H9 (cell line): ENCODE measurements around the gene CLPTM1L. TPM values are rescaled to one million over a fixed set of nuclear protein-coding genes. Genes with fewer than 3 reads are reported as not detected.
"Not testable (repeated sequence)": the region's sequence is repeated elsewhere in the genome, so short reads cannot be mapped to it uniquely, and the experiment has no call there.

Source experiments
- DNase-seq: peaks from one replicate; pipeline ENCODE4 v3.0.0-alpha.2; 2017
- H2AFZ ChIP-seq: one replicate; pipeline ENCODE4 v1.6.1; 2013; ENCODE audit warnings: mild to moderate bottlenecking, low read length, control low read depth, moderate library complexity
- H2AK5ac ChIP-seq: 2 replicates; pipeline ENCODE4 v1.6.1; 2013; ENCODE audit warnings: low read length, control low read depth, mixed read lengths; ENCODE audit not compliant: insufficient read length
- H2BK120ac ChIP-seq: one replicate; pipeline ENCODE4 v1.6.1; 2013; ENCODE audit warnings: low read depth, mild to moderate bottlenecking, low read length, control low read depth, inconsistent platforms; ENCODE audit not compliant: poor library complexity, severe bottlenecking
- H2BK12ac ChIP-seq: 2 replicates; pipeline ENCODE4 v1.6.1; 2013; ENCODE audit warnings: low read length, control low read depth, mixed read lengths, low read depth; ENCODE audit not compliant: insufficient read length
- H2BK15ac ChIP-seq: 2 replicates; pipeline ENCODE4 v1.6.1; 2013; ENCODE audit warnings: low read depth, low read length, control low read depth
- H2BK20ac ChIP-seq: one replicate; pipeline ENCODE4 v1.6.1; 2013; ENCODE audit warnings: low read depth, mild to moderate bottlenecking, low read length, control low read depth, inconsistent platforms; ENCODE audit not compliant: poor library complexity, severe bottlenecking
- H2BK5ac ChIP-seq: 2 replicates; pipeline ENCODE4 v1.6.1; 2013; ENCODE audit warnings: low read length, control low read depth, mixed read lengths; ENCODE audit not compliant: insufficient read length
- H3K14ac ChIP-seq: 2 replicates; pipeline ENCODE4 v1.6.1; 2013; ENCODE audit warnings: low read length, control low read depth; ENCODE audit not compliant: insufficient read depth
- H3K18ac ChIP-seq: 2 replicates; pipeline ENCODE4 v1.6.1; 2013; ENCODE audit warnings: low read depth, mild to moderate bottlenecking, mixed read lengths, low read length, control low read depth; ENCODE audit not compliant: insufficient read length
- H3K23ac ChIP-seq: 2 replicates; pipeline ENCODE4 v1.6.1; 2013; ENCODE audit warnings: low read length, control low read depth, mixed read lengths, low read depth; ENCODE audit not compliant: insufficient read length
- H3K23me2 ChIP-seq: 2 replicates; pipeline ENCODE4 v1.6.1; 2013; ENCODE audit warnings: low read depth, mild to moderate bottlenecking, mixed read lengths, low read length, control low read depth; ENCODE audit not compliant: insufficient read length, poor library complexity, severe bottlenecking
- H3K27ac ChIP-seq: 2 replicates; pipeline ENCODE4 v1.5.1; 2013; ENCODE audit warnings: low read length, control low read depth, mixed read lengths, low read depth; ENCODE audit not compliant: insufficient read length
- H3K27me3 ChIP-seq: 2 replicates; pipeline ENCODE4 v1.6.1; 2013; ENCODE audit warnings: low read length, control low read depth, inconsistent platforms; ENCODE audit not compliant: insufficient read depth
- H3K4ac ChIP-seq: 2 replicates; pipeline ENCODE4 v1.6.1; 2013; ENCODE audit warnings: low read depth, mild to moderate bottlenecking, control low read depth, inconsistent platforms, low read length, moderate library complexity
- H3K4me1 ChIP-seq: 2 replicates; pipeline ENCODE4 v1.6.1; 2013; ENCODE audit warnings: low read length, control low read depth, inconsistent platforms; ENCODE audit not compliant: insufficient read depth
- H3K4me2 ChIP-seq: 2 replicates; pipeline ENCODE4 v1.6.1; 2013; ENCODE audit warnings: low read length, control low read depth, mixed read lengths; ENCODE audit not compliant: insufficient read length, insufficient read depth
- H3K56ac ChIP-seq: 2 replicates; pipeline ENCODE4 v1.6.1; 2013; ENCODE audit warnings: low read depth, mild to moderate bottlenecking, mixed read lengths, low read length, control low read depth; ENCODE audit not compliant: insufficient read length
- H3K79me1 ChIP-seq: 2 replicates; pipeline ENCODE4 v1.6.1; 2013; ENCODE audit warnings: low read depth, mild to moderate bottlenecking, moderate library complexity, low read length, control low read depth, inconsistent platforms; ENCODE audit not compliant: insufficient read depth, poor library complexity, severe bottlenecking
- H3K79me2 ChIP-seq: 2 replicates; pipeline ENCODE4 v1.6.1; 2013; ENCODE audit warnings: low read length, control low read depth, inconsistent platforms; ENCODE audit not compliant: insufficient read depth
- H3K9ac ChIP-seq: 2 replicates; pipeline ENCODE4 v1.6.1; 2013; ENCODE audit warnings: low read length, control low read depth, mixed read lengths; ENCODE audit not compliant: insufficient read length; ENCODE audit errors: extremely low read depth
- H3K9me3 ChIP-seq: one replicate; pipeline ENCODE4 v1.6.1; 2013; ENCODE audit warnings: low read depth, low read length, inconsistent platforms; ENCODE audit not compliant: control insufficient read depth
- H3T11ph ChIP-seq: one replicate; pipeline ENCODE4 v1.6.1; 2013; ENCODE audit warnings: mild to moderate bottlenecking, low read length, control low read depth, inconsistent platforms
- H4K20me1 ChIP-seq: one replicate; pipeline ENCODE4 v1.6.1; 2013; ENCODE audit not compliant: control insufficient read depth, insufficient read length, insufficient read depth
- H4K5ac ChIP-seq: 2 replicates; pipeline ENCODE4 v1.6.1; 2013; ENCODE audit warnings: low read depth, mild to moderate bottlenecking, mixed read lengths, low read length, control low read depth; ENCODE audit not compliant: insufficient read length
- H4K8ac ChIP-seq: replicated peaks from 2 replicates; pipeline ENCODE4 v1.6.1; 2013; ENCODE audit warnings: low read length, control low read depth, mixed read lengths, low read depth; ENCODE audit not compliant: insufficient read length
- H4K91ac ChIP-seq: 2 replicates; pipeline ENCODE4 v1.6.1; 2013; ENCODE audit warnings: low read depth, mild to moderate bottlenecking, moderate library complexity, mixed read lengths, low read length, control low read depth; ENCODE audit not compliant: insufficient read length
- H3K27ac Mint-ChIP-seq, 3 experiments: 2 replicates in 2 of 3; 3 replicates in 1 of 3; pipeline ENCODE4 v1.8.0; 2020 to 2021; ENCODE audit warnings: mixed read lengths in 3 of 3, mild to moderate bottlenecking in 1 of 3, moderate library complexity in 1 of 3
- H3K27me3 Mint-ChIP-seq: 2 replicates; pipeline ENCODE4 v1.8.0; 2021; ENCODE audit warnings: low read depth, mild to moderate bottlenecking, moderate library complexity, mixed read lengths
- H3K36me3 Mint-ChIP-seq, 3 experiments: 2 replicates in 2 of 3; 3 replicates in 1 of 3; pipeline ENCODE4 v1.8.0; 2020 to 2021; ENCODE audit warnings: low read depth in 3 of 3, mixed read lengths in 3 of 3; ENCODE audit not compliant: insufficient read depth in 1 of 3
- H3K4me1 Mint-ChIP-seq, 2 experiments: 2 replicates each; pipeline ENCODE4 v1.8.0; 2020; ENCODE audit warnings: mixed read lengths in 2 of 2
- H3K4me3 Mint-ChIP-seq, 2 experiments: 2 replicates in 1 of 2; 3 replicates in 1 of 2; pipeline ENCODE4 v1.8.0; 2020 to 2021; ENCODE audit warnings: mild to moderate bottlenecking in 2 of 2, mixed read lengths in 2 of 2, moderate library complexity in 1 of 2
- H3K9me3 Mint-ChIP-seq, 2 experiments: 2 replicates in 1 of 2; 3 replicates in 1 of 2; pipeline ENCODE4 v1.8.0; 2020; ENCODE audit warnings: mild to moderate bottlenecking in 2 of 2, mixed read lengths in 2 of 2, moderate library complexity in 1 of 2
- WGBS: extraction: QIAGEN DNeasy Blood & Tissue Kit; methylation state at CpG from one replicate; pipeline ENCODE4 v1.1.7; 2013; ENCODE audit warnings: missing lambda C conversion rate, low lambda C conversion rate, mixed read lengths; ENCODE audit not compliant: insufficient read length; ENCODE audit errors: extremely low coverage; 5-methylcytosine and 5-hydroxymethylcytosine counted together
- total RNA-seq: library from RNA; stranded (reverse); gene quantifications from 2 replicates; pipeline ENCODE4 v1.2.1, GENCODE V29; 2021
- TF ChIP-seq, protein P1 (sequence below): fragments of 200-600 bp; sonication (generic); conservative IDR thresholded peaks from 3 replicates; pipeline ENCODE4 v1.8.0; 2021; ENCODE audit warnings: antibody characterized with exemption, mild to moderate bottlenecking

CLPTM1L gene
- total RNA-seq, 1 experiment from 2014 or later, result 108 TPM

DNA sequence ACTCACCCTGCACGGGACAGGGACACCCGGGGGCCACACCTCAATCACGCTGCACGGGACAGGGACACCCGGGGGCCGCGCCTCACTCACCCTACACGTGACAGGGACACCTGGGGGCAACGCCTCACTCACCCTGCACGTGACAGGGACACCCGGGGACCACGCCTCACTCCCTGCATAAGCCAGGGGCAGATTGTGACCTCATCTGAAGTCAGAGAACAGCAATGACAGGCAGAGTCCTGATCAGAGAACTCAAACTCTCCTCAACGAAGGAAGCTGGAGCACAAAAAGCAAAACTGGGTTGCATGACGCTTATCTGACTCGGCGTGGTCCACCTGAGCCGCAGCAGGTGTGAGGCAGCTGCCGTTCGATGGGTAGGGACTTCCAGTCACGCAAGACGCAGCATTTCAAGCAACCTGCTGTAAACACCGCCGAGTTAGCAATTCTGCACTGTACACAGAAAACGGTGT lies 53.3 kb downstream of the CLPTM1L start:
- Histone ChIP-seq H4K5ac (no peak overlapping the region), H4K20me1 (no peaks in the 10 kb centered on the region), H2BK12ac (no peak overlapping the region), H2BK5ac (no peak overlapping the region), H3K79me1 (peaks cover 2% of the 10 kb centered on the region), H3K23me2 (peaks cover 12% of the 10 kb centered on the region), H4K8ac (no peak overlapping the region), H2BK120ac (no peak overlapping the region), H3K9me3 (no peaks in the 10 kb centered on the region), H3K27me3 (no peaks in the 10 kb centered on the region), H3K56ac (no peak overlapping the region), H2BK15ac (no peak overlapping the region), H2AK5ac (no peak overlapping the region), H3K4ac (no peak overlapping the region), H3T11ph (no peak overlapping the region), H3K4me1 (no peaks in the 10 kb centered on the region), H3K23ac (no peak overlapping the region), H2AFZ (no peak overlapping the region), H3K4me2 (no peak overlapping the region), H3K14ac (no peak overlapping the region; the same call in 1 of the 2 replicates), H3K18ac (no peak overlapping the region), H3K9ac (no peak overlapping the region), H3K79me2 (no peaks in the 10 kb centered on the region; the same call in 1 of the 2 replicates), H3K27ac (no peak overlapping the region), H2BK20ac (no peak overlapping the region), H4K91ac (no peak overlapping the region)
- TF ChIP-seq, protein P1, sequence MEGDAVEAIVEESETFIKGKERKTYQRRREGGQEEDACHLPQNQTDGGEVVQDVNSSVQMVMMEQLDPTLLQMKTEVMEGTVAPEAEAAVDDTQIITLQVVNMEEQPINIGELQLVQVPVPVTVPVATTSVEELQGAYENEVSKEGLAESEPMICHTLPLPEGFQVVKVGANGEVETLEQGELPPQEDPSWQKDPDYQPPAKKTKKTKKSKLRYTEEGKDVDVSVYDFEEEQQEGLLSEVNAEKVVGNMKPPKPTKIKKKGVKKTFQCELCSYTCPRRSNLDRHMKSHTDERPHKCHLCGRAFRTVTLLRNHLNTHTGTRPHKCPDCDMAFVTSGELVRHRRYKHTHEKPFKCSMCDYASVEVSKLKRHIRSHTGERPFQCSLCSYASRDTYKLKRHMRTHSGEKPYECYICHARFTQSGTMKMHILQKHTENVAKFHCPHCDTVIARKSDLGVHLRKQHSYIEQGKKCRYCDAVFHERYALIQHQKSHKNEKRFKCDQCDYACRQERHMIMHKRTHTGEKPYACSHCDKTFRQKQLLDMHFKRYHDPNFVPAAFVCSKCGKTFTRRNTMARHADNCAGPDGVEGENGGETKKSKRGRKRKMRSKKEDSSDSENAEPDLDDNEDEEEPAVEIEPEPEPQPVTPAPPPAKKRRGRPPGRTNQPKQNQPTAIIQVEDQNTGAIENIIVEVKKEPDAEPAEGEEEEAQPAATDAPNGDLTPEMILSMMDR, result no peak
- Mint-ChIP-seq H3K36me3 (peaks cover 10 to 24% (median 18%) of the 10 kb centered on the region in 3 experiments), H3K27ac (no peak overlapping the region), H3K4me3 (peak overlapping the region in 1 of 2 experiments; percentile 22; a peak in 2 of 5 replicates), H3K9me3 (no peaks in the 10 kb centered on the region), H3K4me1 (no peaks in the 10 kb centered on the region), H3K27me3 (peaks cover 8% of the 10 kb centered on the region)
- peak; percentile 20 for DNase-seq
- WGBS, result no CpG with 5 or more reads among the region's 24 CpGs

DNA sequence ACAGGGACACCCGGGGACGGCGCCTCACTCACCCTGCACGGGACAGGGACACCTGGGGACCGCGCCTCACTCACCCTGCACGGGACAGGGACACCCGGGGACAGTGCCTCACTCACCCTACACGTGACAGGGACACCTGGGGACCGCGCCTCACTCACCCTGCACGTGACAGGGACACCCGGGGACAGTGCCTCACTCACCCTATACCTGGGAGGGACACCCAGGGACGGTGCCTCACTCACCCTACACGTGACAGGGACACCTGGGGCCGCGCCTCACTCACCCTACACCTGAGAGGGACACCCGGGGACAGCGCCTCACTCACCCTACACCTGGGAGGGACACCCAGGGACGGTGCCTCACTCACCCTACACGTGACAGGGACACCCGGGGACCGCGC lies 53.9 kb downstream of the CLPTM1L start:
- WGBS, result no CpG with 5 or more reads among the region's 24 CpGs
- not testable (repeated sequence) for H4K20me1 ChIP-seq, H4K5ac ChIP-seq, H2AFZ ChIP-seq, H3K27me3 Mint-ChIP-seq, H3K14ac ChIP-seq, H3K79me2 ChIP-seq, DNase-seq, H3K9me3 ChIP-seq, H4K91ac ChIP-seq, H2AK5ac ChIP-seq, H3K18ac ChIP-seq, H3K9ac ChIP-seq, H3K9me3 Mint-ChIP-seq, H3K27me3 ChIP-seq, H3K27ac ChIP-seq, H3K4me2 ChIP-seq, H2BK20ac ChIP-seq, H3K4ac ChIP-seq, H3K23ac ChIP-seq, H2BK12ac ChIP-seq, H3K79me1 ChIP-seq, H3K4me1 Mint-ChIP-seq, H4K8ac ChIP-seq, H2BK5ac ChIP-seq, H3T11ph ChIP-seq, H3K27ac Mint-ChIP-seq, H2BK15ac ChIP-seq, H3K4me1 ChIP-seq, H3K56ac ChIP-seq, H3K4me3 Mint-ChIP-seq, H2BK120ac ChIP-seq
- H3K36me3 Mint-ChIP-seq, result peaks cover 10 to 29% (median 22%) of the 10 kb centered on the region in 3 experiments
- H3K23me2 ChIP-seq, result peaks cover 12% of the 10 kb centered on the region
